ENCODE data around the gene KRTCAP2. TPM values are rescaled to one million over a fixed set of nuclear protein-coding genes. Genes with fewer than 3 reads are reported as not detected.

Gene KRTCAP2
- total RNA-seq, 4 donors from 2014 or later: 102 to 167 (median 146) TPM

- 93 to 95% methylated on average over 29 to 31 of the region's 31 CpGs for WGBS, 2 donors
Observed at GRCh38 chr1:155179112-155180031, 6.3 kb upstream of the KRTCAP2 start.

GRCh38 chr1:155178441-155179111 lies 5.5 kb upstream of the KRTCAP2 start:
- H3K4me1 ChIP-seq: peaks cover 0 to 59% (median 20%) of the 10 kb centered on the region in 4 donors
- 60 to 62% methylated on average over 21 to 30 of the region's 30 CpGs for WGBS, 2 donors
- H3K9me3 ChIP-seq: no peaks in the 10 kb centered on the region
- H3K27ac ChIP-seq: peak overlapping the region in 3 of 4 donors; percentile 59 to 77 (median 69)
- no peak for TF ChIP-seq POLR2A (IDR thresholded peaks at IDR 0.05)
- TF ChIP-seq EP300 (IDR thresholded peaks at IDR 0.05): peak in 1 of 2 donors; percentile 69
- no peak for TF ChIP-seq CTCF (IDR thresholded peaks at IDR 0.05)
- peaks cover 0 to 8% (median 0%) of the 10 kb centered on the region in 3 donors for H3K36me3 ChIP-seq
- H3K27me3 ChIP-seq: peaks cover 0 to 13% of the 10 kb centered on the region in 2 donors
- peak in 1 of 2 donors; percentile 19 for DNase-seq (ENCODE audit: low spot score in 2 of 2)
- peak overlapping the region in 2 of 4 donors; percentile 20 to 41 for H3K4me3 ChIP-seq

More at GRCh38 chr1:155179112-155180031, 6.3 kb upstream of the KRTCAP2 start:
- DNase-seq (ENCODE audit: low spot score in 2 of 2): no peak
- Histone ChIP-seq H3K4me3 (no peak overlapping the region), H3K36me3 (peaks cover 0 to 8% (median 0%) of the 10 kb centered on the region in 3 donors), H3K4me1 (peaks cover 0 to 51% (median 13%) of the 10 kb centered on the region in 4 donors), H3K9me3 (no peaks in the 10 kb centered on the region), H3K27ac (peak overlapping the region in 3 of 4 donors; percentile 59 to 77 (median 69)), H3K27me3 (peaks cover 0 to 6% of the 10 kb centered on the region in 2 donors)
- no peak for TF ChIP-seq CTCF (IDR thresholded peaks at IDR 0.05)
- TF ChIP-seq POLR2A (IDR thresholded peaks at IDR 0.05): no peak
- TF ChIP-seq EP300 (IDR thresholded peaks at IDR 0.05): no peak

GRCh38 chr1:155177918-155178281 lies 4.8 kb upstream of the KRTCAP2 start:
- DNase-seq (ENCODE audit: low spot score in 2 of 2): peak in 1 of 2 donors; percentile 4
- Histone ChIP-seq H3K27me3 (peaks cover 0 to 13% of the 10 kb centered on the region in 2 donors), H3K27ac (peak overlapping the region in 2 of 4 donors; percentile 59 to 77), H3K36me3 (peaks cover 0 to 8% (median 0%) of the 10 kb centered on the region in 3 donors), H3K4me3 (peak overlapping the region in 2 of 4 donors; percentile 20 to 41), H3K9me3 (no peaks in the 10 kb centered on the region), H3K4me1 (peaks cover 0 to 63% (median 23%) of the 10 kb centered on the region in 4 donors)
- WGBS, 2 donors: 95 to 96% methylated on average over 9 of the region's 9 CpGs
- TF ChIP-seq EP300 (IDR thresholded peaks at IDR 0.05) (no peak), POLR2A (IDR thresholded peaks at IDR 0.05) (no peak)

- H3K36me3 ChIP-seq: peaks cover 0 to 8% (median 0%) of the 10 kb centered on the region in 3 donors
- H3K9me3 ChIP-seq: no peaks in the 10 kb centered on the region
- H3K4me3 ChIP-seq: no peak overlapping the region
- peak overlapping the region in 1 of 4 donors; percentile 77 for H3K27ac ChIP-seq
- peak in 1 of 2 donors; percentile 4 for DNase-seq (ENCODE audit: low spot score in 2 of 2)
- WGBS, 2 donors: 78 to 79% methylated on average over 9 to 11 of the region's 11 CpGs
- TF ChIP-seq CTCF (IDR thresholded peaks at IDR 0.05): no peak
- TF ChIP-seq POLR2A (IDR thresholded peaks at IDR 0.05): no peak
- TF ChIP-seq EP300 (IDR thresholded peaks at IDR 0.05): no peak
- peaks cover 0 to 67% (median 26%) of the 10 kb centered on the region in 4 donors for H3K4me1 ChIP-seq
- H3K27me3 ChIP-seq: peaks cover 0 to 13% of the 10 kb centered on the region in 2 donors
Observed at GRCh38 chr1:155177192-155177917, 4.3 kb upstream of the KRTCAP2 start.

- peaks cover 0 to 13% of the 10 kb centered on the region in 2 donors for H3K27me3 ChIP-seq
Observed at GRCh38 chr1:155176544-155177071, 3.5 kb upstream of the KRTCAP2 start.

More at GRCh38 chr1:155176544-155177071, 3.5 kb upstream of the KRTCAP2 start:
- WGBS, 2 donors: 57 to 62% methylated on average over 8 of the region's 8 CpGs
- Histone ChIP-seq H3K4me1 (peaks cover 0 to 74% (median 30%) of the 10 kb centered on the region in 4 donors), H3K36me3 (peaks cover 0 to 8% (median 0%) of the 10 kb centered on the region in 3 donors), H3K4me3 (no peak overlapping the region), H3K9me3 (no peaks in the 10 kb centered on the region), H3K27ac (peak overlapping the region in 1 of 4 donors; percentile 68)
- TF ChIP-seq EP300 (IDR thresholded peaks at IDR 0.05) (peak in 1 of 2 donors; percentile 62), CTCF (IDR thresholded peaks at IDR 0.05) (peak; percentile 90 to 95 (median 93)), POLR2A (IDR thresholded peaks at IDR 0.05) (no peak)
- DNase-seq (ENCODE audit: low spot score in 2 of 2): peak; percentile 78 to 93
